A549 (cell line): ENCODE measurements around the gene CBX3.

ENCODE experiments used
- ELK1 ChIP-seq: fragments of 150-350 bp; IDR thresholded peaks from 2 replicates; pipeline ENCODE4 v1.6.1; 2014; ENCODE audit warnings: low read depth, mild to moderate bottlenecking, low read length
- HOXB13 ChIP-seq: fragments of 250-450 bp; sonication (Bioruptor Pico); IDR thresholded peaks from 2 replicates; pipeline ENCODE4 v1.5.0; 2020; ENCODE audit warnings: low read depth, mild to moderate bottlenecking, moderate library complexity
- HOXB5 ChIP-seq: fragments of 250-450 bp; sonication (Bioruptor Pico); IDR thresholded peaks from 2 replicates; pipeline ENCODE4 v1.5.0; 2020; ENCODE audit warnings: mild to moderate bottlenecking, moderate library complexity
- KDM1A ChIP-seq: fragments of 200-600 bp; sonication (generic); IDR thresholded peaks from 2 replicates; pipeline ENCODE4 v1.6.1; 2016; ENCODE audit warnings: low read depth, mild to moderate bottlenecking
- MAX ChIP-seq: IDR thresholded peaks from 2 replicates; pipeline ENCODE4 v1.6.1; 2012
- PHF8 ChIP-seq: fragments of 200-600 bp; sonication (generic); IDR thresholded peaks from 2 replicates; pipeline ENCODE4 v1.6.1; 2016; ENCODE audit warnings: low read depth, mild to moderate bottlenecking, antibody characterized with exemption, moderate library complexity, borderline replicate concordance
- POLR2A ChIP-seq: IDR thresholded peaks from 2 replicates; pipeline ENCODE4 v1.6.1; 2012; ENCODE audit warnings: mild to moderate bottlenecking, low read length
- POLR2AphosphoS2 ChIP-seq: conservative IDR thresholded peaks from 2 replicates; pipeline ENCODE4 v1.6.1; 2012; ENCODE audit warnings: low read length, improper control_type of control experiment, inconsistent platforms
- RAD21 ChIP-seq, 2 experiments: fragments of >200 bp in 1 of 2; sonication (Bioruptor Twin) in 1 of 2; formaldehyde crosslinking in 1 of 2; IDR thresholded peaks in 1 of 2; conservative IDR thresholded peaks in 1 of 2; 2 replicates in 1 of 2; 3 replicates in 1 of 2; pipeline ENCODE4 v1.6.1; 2012 to 2018; ENCODE audit warnings: inconsistent platforms in 1 of 2
- REST ChIP-seq: fragments of 200-600 bp; sonication (generic); IDR thresholded peaks from 2 replicates; pipeline ENCODE4 v1.6.1; 2016; ENCODE audit warnings: antibody characterized with exemption, mild to moderate bottlenecking, moderate library complexity
- TF ChIP-seq, protein P1 (sequence below): fragments of >200 bp; sonication (Bioruptor Twin); formaldehyde crosslinking; IDR thresholded peaks from 3 replicates; pipeline ENCODE4 v1.5.1; 2016
- TF ChIP-seq, protein P2 (sequence below): IDR thresholded peaks from 2 replicates; pipeline ENCODE4 v1.6.1; 2012

- TF ChIP-seq, protein P1, sequence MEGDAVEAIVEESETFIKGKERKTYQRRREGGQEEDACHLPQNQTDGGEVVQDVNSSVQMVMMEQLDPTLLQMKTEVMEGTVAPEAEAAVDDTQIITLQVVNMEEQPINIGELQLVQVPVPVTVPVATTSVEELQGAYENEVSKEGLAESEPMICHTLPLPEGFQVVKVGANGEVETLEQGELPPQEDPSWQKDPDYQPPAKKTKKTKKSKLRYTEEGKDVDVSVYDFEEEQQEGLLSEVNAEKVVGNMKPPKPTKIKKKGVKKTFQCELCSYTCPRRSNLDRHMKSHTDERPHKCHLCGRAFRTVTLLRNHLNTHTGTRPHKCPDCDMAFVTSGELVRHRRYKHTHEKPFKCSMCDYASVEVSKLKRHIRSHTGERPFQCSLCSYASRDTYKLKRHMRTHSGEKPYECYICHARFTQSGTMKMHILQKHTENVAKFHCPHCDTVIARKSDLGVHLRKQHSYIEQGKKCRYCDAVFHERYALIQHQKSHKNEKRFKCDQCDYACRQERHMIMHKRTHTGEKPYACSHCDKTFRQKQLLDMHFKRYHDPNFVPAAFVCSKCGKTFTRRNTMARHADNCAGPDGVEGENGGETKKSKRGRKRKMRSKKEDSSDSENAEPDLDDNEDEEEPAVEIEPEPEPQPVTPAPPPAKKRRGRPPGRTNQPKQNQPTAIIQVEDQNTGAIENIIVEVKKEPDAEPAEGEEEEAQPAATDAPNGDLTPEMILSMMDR = no peak
- TF ChIP-seq HOXB5 (CRISPR knock-in tag) = no peak
- no peak for TF ChIP-seq REST
- no peak for TF ChIP-seq HOXB13 (CRISPR knock-in tag)
- no peak for TF ChIP-seq ELK1
- no peak for TF ChIP-seq POLR2A
- no peak for TF ChIP-seq MAX
- TF ChIP-seq PHF8 = no peak
- no peak for TF ChIP-seq KDM1A
- no peak for TF ChIP-seq POLR2AphosphoS2
- TF ChIP-seq, protein P2, sequence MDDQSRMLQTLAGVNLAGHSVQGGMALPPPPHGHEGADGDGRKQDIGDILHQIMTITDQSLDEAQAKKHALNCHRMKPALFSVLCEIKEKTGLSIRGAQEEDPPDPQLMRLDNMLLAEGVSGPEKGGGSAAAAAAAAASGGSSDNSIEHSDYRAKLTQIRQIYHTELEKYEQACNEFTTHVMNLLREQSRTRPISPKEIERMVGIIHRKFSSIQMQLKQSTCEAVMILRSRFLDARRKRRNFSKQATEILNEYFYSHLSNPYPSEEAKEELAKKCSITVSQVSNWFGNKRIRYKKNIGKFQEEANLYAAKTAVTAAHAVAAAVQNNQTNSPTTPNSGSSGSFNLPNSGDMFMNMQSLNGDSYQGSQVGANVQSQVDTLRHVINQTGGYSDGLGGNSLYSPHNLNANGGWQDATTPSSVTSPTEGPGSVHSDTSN = no peak
- no peak for TF ChIP-seq RAD21 (conservative IDR thresholded peaks at IDR 0.05 in 1 of 2, IDR thresholded peaks at IDR 0.05 in 1 of 2)
Measured at GRCh38 chr7:26250239-26250638, 48.7 kb downstream of the CBX3 start.
